GM21717 (cell line): ENCODE measurements around the gene ZNF526.
A peak's percentile ranks its signal among the peaks of the same experiment; 100 is the strongest.

Source experiments
- ATAC-seq: cut with Tn5 transposase; IDR thresholded peaks from one replicate; pipeline ENCODE4 v1.9.1; 2021; ENCODE audit warnings: mild to moderate bottlenecking, moderate library complexity; ENCODE audit not compliant: unreplicated experiment

ZNF526 gene

GRCh38 chr19:42219812-42220750, at the start of gene ZNF526:
Gene ZNF526 (plus strand): TSS chr19:42220312. CDS start chr19:42224404, 4,092 bp downstream.
- peak; percentile 48 for ATAC-seq

GRCh38 chr19:42170715-42171114, 49.4 kb upstream of the ZNF526 start:
- no peak for ATAC-seq

DNA sequence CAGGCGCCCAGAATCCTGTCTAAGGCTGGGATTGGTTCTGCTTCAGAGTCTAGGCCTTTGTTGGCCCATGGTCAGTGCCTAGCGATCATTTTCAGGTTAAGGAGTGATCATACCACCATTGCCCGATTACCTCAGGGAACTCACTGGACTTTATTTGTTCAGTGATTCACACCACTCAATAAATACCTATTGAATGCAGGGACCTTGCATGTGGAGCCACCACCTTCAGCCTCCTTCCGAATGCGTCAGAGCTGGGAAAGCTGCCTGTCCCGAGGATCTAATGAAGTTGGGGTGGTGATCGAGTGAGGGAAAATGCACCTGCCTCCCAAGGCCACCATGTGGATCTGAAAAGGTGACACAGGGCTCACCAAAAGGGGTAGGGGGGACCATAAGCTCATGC, 47.9 kb upstream of the ZNF526 start:
- ATAC-seq: no peak

GRCh38 chr19:42173695-42174094, 46.4 kb upstream of the ZNF526 start:
- ATAC-seq: no peak

DNA sequence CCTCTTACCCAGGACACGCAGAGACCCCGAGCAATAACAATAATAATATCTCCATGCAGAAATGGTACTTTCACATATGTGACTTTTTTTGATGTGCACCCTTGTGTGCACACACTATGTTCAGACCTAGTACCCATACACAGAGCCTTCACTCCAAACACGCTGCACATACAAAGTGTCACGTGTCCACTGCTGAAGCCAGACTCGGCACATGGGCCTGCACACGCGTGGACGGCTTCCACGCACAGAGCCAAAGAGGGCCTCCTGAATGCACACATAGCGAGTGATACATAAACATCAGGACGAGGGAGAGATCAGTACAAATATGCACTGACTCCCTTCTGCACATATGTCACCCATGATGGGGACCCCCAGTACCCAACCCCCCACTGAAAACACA, 45.9 kb upstream of the ZNF526 start:
- no peak for ATAC-seq

DNA sequence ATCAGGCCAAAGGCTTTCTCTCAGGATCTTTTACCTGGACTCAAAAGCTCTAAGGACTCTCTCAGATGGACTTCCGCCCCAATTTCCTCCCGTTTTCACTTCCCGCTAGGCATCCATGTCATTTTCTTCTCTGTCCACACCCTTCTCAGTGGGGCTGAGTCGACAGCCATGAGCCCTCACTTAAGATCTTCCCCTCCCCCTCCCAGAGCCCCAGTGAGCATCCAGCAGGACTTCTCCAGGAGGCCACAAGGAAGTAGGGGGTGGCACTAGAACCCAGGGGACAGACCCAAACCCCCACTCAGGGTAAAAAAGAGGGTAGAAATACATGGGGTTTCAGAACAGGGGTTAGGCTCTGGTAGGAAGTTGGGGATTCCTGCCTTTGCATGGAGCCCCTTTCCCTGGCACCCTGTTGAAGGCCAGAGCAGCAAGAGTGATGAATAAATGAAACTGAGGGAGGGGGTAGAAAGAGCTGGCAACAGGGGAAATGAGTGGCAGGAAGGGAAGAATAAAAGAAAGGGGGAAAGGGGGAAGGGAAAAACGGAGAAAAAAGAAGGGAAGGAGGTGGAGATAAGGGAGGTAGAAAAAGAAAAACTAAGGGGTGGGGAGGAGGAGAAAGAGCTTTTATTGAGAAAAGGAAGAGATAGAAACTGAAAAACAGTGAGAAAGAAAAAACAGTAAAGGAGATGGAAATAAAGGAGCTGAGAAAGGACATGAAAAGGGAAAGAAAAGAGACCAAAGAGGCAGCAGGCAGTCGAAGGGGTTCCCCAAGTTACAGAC, 45.0 kb upstream of the ZNF526 start:
- ATAC-seq: no peak

- ATAC-seq: no peak
Measured at GRCh38 chr19:42175952-42176648, 44.0 kb upstream of the ZNF526 start.

- ATAC-seq: no peak
Measured at GRCh38 chr19:42176649-42176989, 43.5 kb upstream of the ZNF526 start.

DNA sequence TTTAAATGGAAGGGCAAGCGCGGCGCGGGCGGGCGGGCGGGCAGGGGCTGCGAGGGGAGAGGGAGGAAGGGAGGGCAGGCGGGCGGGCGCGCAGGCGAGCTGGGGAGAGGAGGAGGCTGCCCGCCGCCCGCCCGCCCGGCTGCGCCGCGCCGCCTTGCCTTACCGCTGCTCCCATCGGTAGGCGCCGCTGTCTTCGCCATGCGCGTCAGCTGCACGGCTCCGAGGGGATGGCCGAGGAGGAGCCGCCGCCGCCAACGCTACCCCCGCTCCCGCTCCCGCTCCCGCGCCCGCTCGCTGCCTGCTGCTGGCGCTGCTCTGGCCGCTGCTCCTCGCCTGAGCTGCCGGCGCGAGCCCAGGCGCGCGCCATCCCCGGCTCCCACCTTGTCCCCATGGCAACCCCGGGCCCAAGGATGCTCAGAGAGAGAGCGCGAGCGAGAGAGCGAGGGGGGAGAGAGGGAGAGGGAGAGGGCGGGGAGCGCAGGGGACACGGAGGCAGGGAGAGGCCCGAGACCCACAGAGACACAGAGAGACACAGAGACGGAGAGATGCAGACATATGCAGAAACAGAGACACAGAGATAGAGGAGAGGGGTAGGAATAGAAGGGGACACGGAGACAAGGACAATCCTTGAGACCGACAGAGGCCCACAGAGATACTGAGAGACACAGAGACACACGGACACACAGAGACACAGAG, 43.0 kb upstream of the ZNF526 start:
- no peak for ATAC-seq

DNA sequence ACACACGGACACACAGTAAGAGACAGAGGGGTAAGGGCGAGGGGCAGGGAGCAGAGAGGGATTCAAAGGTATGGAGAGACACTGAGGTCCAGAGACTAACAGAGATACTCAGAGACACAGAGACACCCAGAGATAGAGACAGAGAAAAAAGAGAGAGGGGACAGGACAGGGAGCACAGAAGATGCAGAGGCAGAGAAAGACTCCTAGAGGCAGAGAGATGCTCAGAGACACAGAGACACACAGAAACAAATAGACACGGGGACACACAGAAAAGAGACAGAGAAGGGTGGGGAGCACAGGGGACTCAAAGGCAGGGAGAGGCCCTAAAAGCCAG, 42.5 kb upstream of the ZNF526 start:
- ATAC-seq: no peak

DNA sequence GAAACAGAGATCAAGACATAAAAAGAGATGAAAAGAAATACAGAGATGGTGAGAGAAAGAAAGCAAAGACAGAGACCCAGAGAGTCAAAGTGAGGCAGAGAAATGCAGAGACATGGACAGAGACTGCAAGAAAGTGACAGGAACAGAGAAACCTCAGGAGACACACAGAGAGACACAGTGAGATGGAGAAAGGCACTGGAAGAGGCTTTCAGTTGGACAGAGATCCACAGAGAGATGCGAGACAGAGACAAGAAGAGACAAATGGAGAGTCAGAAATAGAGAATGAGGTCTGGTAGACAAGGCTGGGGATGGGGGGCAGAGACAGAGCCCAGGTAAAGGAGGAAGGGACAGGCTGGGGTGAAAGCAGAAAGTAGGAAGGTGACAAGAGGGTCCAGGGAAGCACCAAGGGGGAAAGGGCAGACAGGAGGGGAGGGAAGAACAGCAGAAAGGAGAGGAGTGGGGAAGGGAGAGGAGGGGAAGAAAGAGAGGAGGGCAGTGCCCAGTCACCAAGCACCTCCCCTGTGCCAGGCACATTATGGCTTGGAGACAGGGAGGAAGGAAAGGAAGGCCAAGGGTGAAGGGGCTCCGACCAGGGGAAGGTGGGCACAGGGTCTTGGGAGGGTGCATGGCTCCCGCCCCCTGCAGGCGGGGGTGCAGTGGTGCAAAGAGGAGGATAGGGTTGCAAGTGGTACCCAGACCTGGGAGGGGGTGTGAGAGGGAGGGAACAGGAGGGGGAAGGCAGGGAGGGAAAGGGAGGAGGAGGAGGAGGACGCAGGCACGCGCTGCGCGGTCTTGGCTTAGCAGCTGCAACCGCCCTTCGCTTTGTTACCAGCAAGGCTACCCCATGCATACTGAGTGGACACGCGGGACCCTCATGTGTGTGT, 41.1 kb upstream of the ZNF526 start:
- no peak for ATAC-seq

DNA sequence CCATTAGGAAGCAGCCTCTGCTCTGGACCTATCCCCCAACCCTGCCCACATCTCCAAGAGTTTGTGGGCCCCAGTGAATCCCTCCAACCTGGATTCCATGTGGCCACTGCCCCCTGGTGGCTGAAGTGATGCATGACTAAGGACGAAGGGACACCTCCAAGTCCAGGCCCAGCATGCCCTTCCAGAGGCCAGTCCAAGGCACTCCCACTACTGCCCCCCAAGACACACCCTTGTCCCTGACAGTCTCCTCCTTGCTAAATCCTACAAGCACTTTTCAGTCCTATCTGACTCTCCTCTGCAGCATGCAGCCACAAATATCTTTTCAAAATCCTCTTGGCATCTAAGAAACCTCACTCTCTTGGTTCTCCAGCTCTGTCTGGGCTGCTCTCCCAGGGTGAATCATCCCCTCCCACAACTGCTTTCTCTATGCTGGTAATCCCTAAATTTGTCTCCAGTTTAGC, 35.7 kb upstream of the ZNF526 start:
- no peak for ATAC-seq

- ATAC-seq: no peak
Measured at GRCh38 chr19:42185277-42185676, 34.8 kb upstream of the ZNF526 start.

GRCh38 chr19:42188665-42189064, 31.4 kb upstream of the ZNF526 start:
- no peak for ATAC-seq

DNA sequence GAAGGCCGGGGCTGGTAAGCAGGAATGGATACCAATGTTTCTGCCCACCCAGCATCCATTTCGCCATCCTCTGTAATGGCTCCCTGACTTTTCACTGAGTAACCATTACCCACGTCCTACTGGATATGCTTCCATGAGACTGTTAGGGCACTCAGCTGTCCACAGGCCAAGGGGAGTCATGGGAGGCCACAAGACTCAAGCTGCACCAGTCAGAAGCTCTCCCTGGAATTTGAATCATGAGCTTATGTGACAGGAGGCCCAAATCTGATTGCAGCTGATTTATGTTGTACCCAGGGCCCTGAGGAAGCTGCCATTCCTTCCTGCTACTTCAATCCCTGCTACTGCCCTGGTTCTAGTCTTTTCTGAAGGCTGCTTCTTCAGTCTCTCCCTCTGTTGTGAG, 31.0 kb upstream of the ZNF526 start:
- no peak for ATAC-seq

GRCh38 chr19:42191330-42191729, 28.8 kb upstream of the ZNF526 start:
- no peak for ATAC-seq

- no peak for ATAC-seq
Measured at GRCh38 chr19:42191855-42192254, 28.3 kb upstream of the ZNF526 start.

DNA sequence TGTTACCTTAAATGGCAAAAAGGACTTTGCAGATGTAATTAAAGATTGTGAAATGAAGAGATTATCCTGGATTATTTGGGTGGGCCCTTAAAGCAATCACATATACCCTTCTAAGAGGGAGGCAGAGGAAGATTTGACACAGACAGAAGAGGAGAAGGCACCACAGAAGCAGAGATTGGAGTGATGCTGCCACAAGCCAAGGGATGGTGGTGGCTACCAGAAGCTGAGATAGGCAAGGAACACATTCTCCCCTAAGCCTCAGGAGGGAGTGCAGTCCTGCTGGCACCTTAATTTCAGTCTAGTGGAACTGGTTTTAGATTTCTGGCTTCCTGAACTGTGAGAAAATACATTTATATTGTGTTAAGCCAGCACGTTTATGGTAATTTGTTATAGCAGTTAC, 26.8 kb upstream of the ZNF526 start:
- no peak for ATAC-seq

- no peak for ATAC-seq
Measured at GRCh38 chr19:42193706-42194105, 26.4 kb upstream of the ZNF526 start.
